Fibroblast of lung (primary cell): Measurements from ENCODE around the gene SF3B4.

Experiments
- EZH2 ChIP-seq: IDR thresholded peaks from 2 replicates; pipeline ENCODE4 v1.5.1; 2012; ENCODE audit warnings: low read length, control low read depth, mild to moderate bottlenecking; ENCODE audit errors: missing control alignments
- TF ChIP-seq, protein P1 (sequence below), 2 donors: IDR thresholded peaks in 1 of 2; conservative IDR thresholded peaks in 1 of 2; 1 replicate in 1 of 2; 2 replicates in 1 of 2; pipeline ENCODE4 v1.5.1; 2011 to 2012; ENCODE audit warnings: low read length in 2 of 2, control low read depth in 1 of 2, inconsistent platforms in 1 of 2, low read depth in 1 of 2, mild to moderate bottlenecking in 1 of 2

DNA sequence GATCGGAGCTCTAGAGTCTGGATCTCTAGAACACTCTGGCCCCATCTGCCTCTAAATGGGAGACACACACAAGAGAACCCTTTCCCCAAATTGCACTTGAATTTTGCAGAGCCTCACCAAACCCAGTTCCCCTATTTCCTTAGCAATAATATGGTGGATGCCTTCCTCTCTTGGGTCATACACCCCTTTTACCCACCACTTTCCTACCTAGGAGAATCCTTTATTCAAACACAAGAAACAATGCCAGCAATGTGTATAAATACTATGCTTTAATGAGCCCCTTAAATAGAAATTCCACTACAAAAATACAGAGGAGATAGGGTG is 760 bp upstream of the SF3B4 start:
- TF ChIP-seq, protein P1, sequence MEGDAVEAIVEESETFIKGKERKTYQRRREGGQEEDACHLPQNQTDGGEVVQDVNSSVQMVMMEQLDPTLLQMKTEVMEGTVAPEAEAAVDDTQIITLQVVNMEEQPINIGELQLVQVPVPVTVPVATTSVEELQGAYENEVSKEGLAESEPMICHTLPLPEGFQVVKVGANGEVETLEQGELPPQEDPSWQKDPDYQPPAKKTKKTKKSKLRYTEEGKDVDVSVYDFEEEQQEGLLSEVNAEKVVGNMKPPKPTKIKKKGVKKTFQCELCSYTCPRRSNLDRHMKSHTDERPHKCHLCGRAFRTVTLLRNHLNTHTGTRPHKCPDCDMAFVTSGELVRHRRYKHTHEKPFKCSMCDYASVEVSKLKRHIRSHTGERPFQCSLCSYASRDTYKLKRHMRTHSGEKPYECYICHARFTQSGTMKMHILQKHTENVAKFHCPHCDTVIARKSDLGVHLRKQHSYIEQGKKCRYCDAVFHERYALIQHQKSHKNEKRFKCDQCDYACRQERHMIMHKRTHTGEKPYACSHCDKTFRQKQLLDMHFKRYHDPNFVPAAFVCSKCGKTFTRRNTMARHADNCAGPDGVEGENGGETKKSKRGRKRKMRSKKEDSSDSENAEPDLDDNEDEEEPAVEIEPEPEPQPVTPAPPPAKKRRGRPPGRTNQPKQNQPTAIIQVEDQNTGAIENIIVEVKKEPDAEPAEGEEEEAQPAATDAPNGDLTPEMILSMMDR (conservative IDR thresholded peaks at IDR 0.05 in 1 of 2, IDR thresholded peaks at IDR 0.05 in 1 of 2; ENCODE audit: low read depth in 1 of 2, low read length in 2 of 2), result no peak
- no peak for TF ChIP-seq EZH2
